GM10266 (cell line): ENCODE measurements around the gene CCDC196.
"Not testable (repeated sequence)": the region's sequence is repeated elsewhere in the genome, so short reads cannot be mapped to it uniquely, and the experiment has no call there.

ENCODE experiments used
- DNase-seq: peaks from one replicate; pipeline ENCODE4 v3.0.0; 2012; ENCODE audit errors: extremely low spot score
- CTCF ChIP-seq: IDR thresholded peaks from 2 replicates; pipeline ENCODE4 v1.5.1; 2012; ENCODE audit warnings: mild to moderate bottlenecking, low read depth; ENCODE audit not compliant: control insufficient read depth, insufficient read depth; ENCODE audit errors: missing control alignments

Gene CCDC196

GRCh38 chr14:66493750-66494149 lies 7.6 kb downstream of the CCDC196 start:
- DNase-seq, result no peak
- TF ChIP-seq CTCF, result no peak

GRCh38 chr14:66495218-66496098 lies 9.3 kb downstream of the CCDC196 start:
- DNase-seq, result peak; percentile 34
- peak; percentile 81 for TF ChIP-seq CTCF

- DNase-seq, result no peak
- no peak for TF ChIP-seq CTCF
Measured at GRCh38 chr14:66496188-66496807, 10.1 kb downstream of the CCDC196 start.

GRCh38 chr14:66496911-66497310 lies 10.7 kb downstream of the CCDC196 start:
- no peak for DNase-seq
- TF ChIP-seq CTCF, result no peak

- DNase-seq, result no peak
- TF ChIP-seq CTCF, result no peak
Measured at GRCh38 chr14:66498311-66498710, 12.1 kb downstream of the CCDC196 start.

GRCh38 chr14:66501592-66501991 lies 15.4 kb downstream of the CCDC196 start:
- TF ChIP-seq CTCF, result no peak
- DNase-seq, result no peak

GRCh38 chr14:66502836-66503235 lies 16.7 kb downstream of the CCDC196 start:
- not testable (repeated sequence) for DNase-seq

- no peak for TF ChIP-seq CTCF
- no peak for DNase-seq
Measured at GRCh38 chr14:66503532-66503931, 17.4 kb downstream of the CCDC196 start.
